Stimulated activated CD8-positive, alpha-beta memory T cell treated with anti-CD3 and anti-CD28 coated beads, Interleukin-2, amount 100 ng/mL, for 1 hour (primary cell): ENCODE data around the gene GAS1.

Experiments
- DNase-seq, 2 donors: peaks; one replicate each; pipeline ENCODE4 v3.0.0-alpha.2; 2020; ENCODE audit warnings: low read depth in 2 of 2

The GAS1 gene

GRCh38 chr9:86947146-86948073, at the start of gene GAS1:
GAS1 (minus strand) TSS chr9:86947506; CDS start chr9:86946779, 727 bp downstream.
- DNase-seq, result peak; percentile 35 to 40

- DNase-seq, result no peak
Measured at GRCh38 chr9:86994231-86994630, 46.9 kb upstream of the GAS1 start.

GRCh38 chr9:86993830-86994229, 46.5 kb upstream of the GAS1 start:
- no peak for DNase-seq

- no peak for DNase-seq
Measured at GRCh38 chr9:86991077-86991476, 43.8 kb upstream of the GAS1 start.

- no peak for DNase-seq
Measured at GRCh38 chr9:86990290-86990689, 43.0 kb upstream of the GAS1 start.

GRCh38 chr9:86987900-86988299, 40.6 kb upstream of the GAS1 start:
- DNase-seq, result no peak

- no peak for DNase-seq
Measured at GRCh38 chr9:86985132-86985647, 37.9 kb upstream of the GAS1 start.

- no peak for DNase-seq
Measured at GRCh38 chr9:86983620-86984259, 36.4 kb upstream of the GAS1 start.

GRCh38 chr9:86983249-86983619, 35.9 kb upstream of the GAS1 start:
- DNase-seq, result no peak

GRCh38 chr9:86980802-86981201, 33.5 kb upstream of the GAS1 start:
- DNase-seq, result no peak

GRCh38 chr9:86979657-86980056, 32.4 kb upstream of the GAS1 start:
- DNase-seq, result no peak

GRCh38 chr9:86978922-86979474, 31.7 kb upstream of the GAS1 start:
- DNase-seq, result no peak

- DNase-seq, result no peak
Measured at GRCh38 chr9:86978413-86978812, 31.1 kb upstream of the GAS1 start.

- no peak for DNase-seq
Measured at GRCh38 chr9:86977205-86977835, 30.0 kb upstream of the GAS1 start.

GRCh38 chr9:86975606-86976005, 28.3 kb upstream of the GAS1 start:
- no peak for DNase-seq

GRCh38 chr9:86975036-86975435, 27.7 kb upstream of the GAS1 start:
- no peak for DNase-seq

GRCh38 chr9:86974421-86974820, 27.1 kb upstream of the GAS1 start:
- no peak for DNase-seq

GRCh38 chr9:86971742-86972141, 24.4 kb upstream of the GAS1 start:
- DNase-seq, result no peak

GRCh38 chr9:86968258-86968920, 21.1 kb upstream of the GAS1 start:
- DNase-seq, result no peak

- no peak for DNase-seq
Measured at GRCh38 chr9:86966852-86967511, 19.7 kb upstream of the GAS1 start.
